Measurements from ENCODE around the gene ARHGAP5. TPM values are rescaled to one million over a fixed set of nuclear protein-coding genes. Genes with fewer than 3 reads are reported as not detected.

ARHGAP5 gene
- total RNA-seq, 3 donors from 2014 or later (not counting 1 experiment from before 2014, with no cell fraction given), result 31.5 to 45.8 (median 41.1) TPM

- DNase-seq, result no peak
- H3K4me1 ChIP-seq (ENCODE audit: control insufficient read depth, insufficient read depth, low read length), result no peaks in the 10 kb centered on the region
- TF ChIP-seq CTCF (IDR thresholded peaks at IDR 0.05), result no peak
- no peaks in the 10 kb centered on the region for H3K36me3 ChIP-seq (ENCODE audit: control insufficient read depth, insufficient read depth, low read length)
- H3K4me1 Mint-ChIP-seq, result peaks cover 0 to 5% of the 10 kb centered on the region in 2 donors
- no peak overlapping the region for H3K27ac Mint-ChIP-seq
- no peak overlapping the region for H3K27ac ChIP-seq (ENCODE audit: low read length)
- H3K27me3 ChIP-seq (ENCODE audit: control insufficient read depth, insufficient read depth, low read length), result no peaks in the 10 kb centered on the region
- 93% methylated on average over 2 of the region's 3 CpGs for WGBS (ENCODE audit: insufficient coverage)
- H3K9me3 Mint-ChIP-seq, result no peaks in the 10 kb centered on the region
- no peak for ATAC-seq
- H3K9me3 ChIP-seq (ENCODE audit: control insufficient read depth, insufficient read depth, low read length), result no peaks in the 10 kb centered on the region
- H3K4me3 Mint-ChIP-seq, result no peak overlapping the region
- no peak overlapping the region for H3K4me3 ChIP-seq (ENCODE audit: low read length)
- H3K27me3 Mint-ChIP-seq (ENCODE audit: low read depth in 2 of 2), result peaks cover 0 to 2% of the 10 kb centered on the region in 2 donors
- H3K36me3 Mint-ChIP-seq, result no peaks in the 10 kb centered on the region
- intact Hi-C loops (cut with micrococcal nuclease), result loop anchor here (5.0 to 10.0 kb wide), 2 partner anchors 77 to 495 kb away; no protein-coding TSS in a partner anchor
Observed at GRCh38 chr14:32070282-32070681, 6.8 kb upstream of the ARHGAP5 start.

GRCh38 chr14:32072676-32073075 is 4.4 kb upstream of the ARHGAP5 start:
- Mint-ChIP-seq H3K9me3 (no peaks in the 10 kb centered on the region), H3K27me3 (ENCODE audit: low read depth in 2 of 2) (peaks cover 0 to 2% of the 10 kb centered on the region in 2 donors), H3K4me3 (no peak overlapping the region), H3K36me3 (no peaks in the 10 kb centered on the region), H3K27ac (no peak overlapping the region), H3K4me1 (peaks cover 12 to 15% of the 10 kb centered on the region in 2 donors)
- Histone ChIP-seq H3K4me3 (ENCODE audit: low read length) (no peak overlapping the region), H3K27me3 (ENCODE audit: control insufficient read depth, insufficient read depth, low read length) (no peaks in the 10 kb centered on the region), H3K27ac (ENCODE audit: low read length) (no peak overlapping the region), H3K9me3 (ENCODE audit: control insufficient read depth, insufficient read depth, low read length) (no peaks in the 10 kb centered on the region), H3K4me1 (ENCODE audit: control insufficient read depth, insufficient read depth, low read length) (peaks cover 5% of the 10 kb centered on the region), H3K36me3 (ENCODE audit: control insufficient read depth, insufficient read depth, low read length) (no peaks in the 10 kb centered on the region)
- WGBS (ENCODE audit: insufficient coverage), result 100% methylated on average over 1 of the region's 1 CpG
- ATAC-seq (no peak), DNase-seq (no peak)
- intact Hi-C loops (cut with micrococcal nuclease), result loop anchor here (1.0 to 10.0 kb wide), 4 partner anchors 75 to 492 kb away; partner anchors contain the start of gene RNU6-8
- TF ChIP-seq CTCF (IDR thresholded peaks at IDR 0.05), result no peak

GRCh38 chr14:32073537-32074189 is 3.4 kb upstream of the ARHGAP5 start:
- peaks cover 22 to 25% of the 10 kb centered on the region in 2 donors for H3K4me1 Mint-ChIP-seq
- H3K27ac Mint-ChIP-seq, result peak overlapping the region in 1 of 2 donors; percentile 50
- H3K27ac ChIP-seq (ENCODE audit: low read length), result no peak overlapping the region
- H3K36me3 Mint-ChIP-seq, result no peaks in the 10 kb centered on the region
- ATAC-seq (peak; percentile 32 to 53 (median 40)), DNase-seq (peak in 1 of 2 donors; percentile 85)
- H3K4me3 Mint-ChIP-seq, result peak overlapping the region; percentile 65
- no peaks in the 10 kb centered on the region for H3K36me3 ChIP-seq (ENCODE audit: control insufficient read depth, insufficient read depth, low read length)
- intact Hi-C loops (cut with micrococcal nuclease), result loop anchor here (1.0 to 10.0 kb wide), 4 partner anchors 74 to 491 kb away; partner anchors contain the start of gene RNU6-8
- no CpG with 5 or more reads among the region's 6 CpGs for WGBS (ENCODE audit: insufficient coverage)
- no peak overlapping the region for H3K4me3 ChIP-seq (ENCODE audit: low read length)
- no peaks in the 10 kb centered on the region for H3K9me3 ChIP-seq (ENCODE audit: control insufficient read depth, insufficient read depth, low read length)
- peak; percentile 85 for TF ChIP-seq CTCF (IDR thresholded peaks at IDR 0.05)
- peaks cover 9% of the 10 kb centered on the region for H3K4me1 ChIP-seq (ENCODE audit: control insufficient read depth, insufficient read depth, low read length)
- no peaks in the 10 kb centered on the region for H3K9me3 Mint-ChIP-seq
- no peaks in the 10 kb centered on the region for H3K27me3 ChIP-seq (ENCODE audit: control insufficient read depth, insufficient read depth, low read length)
- peaks cover 0 to 2% of the 10 kb centered on the region in 2 donors for H3K27me3 Mint-ChIP-seq (ENCODE audit: low read depth in 2 of 2)

All from natural killer cell (primary cell).